Right renal cortex interstitium (tissue), 3 donors: ENCODE data around the gene TMEM240. TPM values are rescaled to one million over a fixed set of nuclear protein-coding genes. Genes with fewer than 3 reads are reported as not detected.
A peak's percentile ranks its signal among the peaks of the same experiment; 100 is the strongest.
"Not testable (repeated sequence)": the region's sequence is repeated elsewhere in the genome, so short reads cannot be mapped to it uniquely, and the experiment has no call there.

Experiments used
- DNase-seq, 3 donors: peaks; one replicate each; pipeline ENCODE4 v3.0.0-alpha.2; 2013; ENCODE audit warnings: low read depth in 3 of 3, low spot score in 2 of 3
- polyA plus RNA-seq, 3 donors: library from polyadenylated mRNA; unstranded; fragments of 120-200 nt; gene quantifications; one replicate each; pipeline ENCODE4 v1.2.1, GENCODE V29; 2013; ENCODE audit not compliant: insufficient read length in 3 of 3

Gene TMEM240
- polyA plus RNA-seq, 3 donors, result 3.2 to 3.6 (median 3.5) TPM

DNA sequence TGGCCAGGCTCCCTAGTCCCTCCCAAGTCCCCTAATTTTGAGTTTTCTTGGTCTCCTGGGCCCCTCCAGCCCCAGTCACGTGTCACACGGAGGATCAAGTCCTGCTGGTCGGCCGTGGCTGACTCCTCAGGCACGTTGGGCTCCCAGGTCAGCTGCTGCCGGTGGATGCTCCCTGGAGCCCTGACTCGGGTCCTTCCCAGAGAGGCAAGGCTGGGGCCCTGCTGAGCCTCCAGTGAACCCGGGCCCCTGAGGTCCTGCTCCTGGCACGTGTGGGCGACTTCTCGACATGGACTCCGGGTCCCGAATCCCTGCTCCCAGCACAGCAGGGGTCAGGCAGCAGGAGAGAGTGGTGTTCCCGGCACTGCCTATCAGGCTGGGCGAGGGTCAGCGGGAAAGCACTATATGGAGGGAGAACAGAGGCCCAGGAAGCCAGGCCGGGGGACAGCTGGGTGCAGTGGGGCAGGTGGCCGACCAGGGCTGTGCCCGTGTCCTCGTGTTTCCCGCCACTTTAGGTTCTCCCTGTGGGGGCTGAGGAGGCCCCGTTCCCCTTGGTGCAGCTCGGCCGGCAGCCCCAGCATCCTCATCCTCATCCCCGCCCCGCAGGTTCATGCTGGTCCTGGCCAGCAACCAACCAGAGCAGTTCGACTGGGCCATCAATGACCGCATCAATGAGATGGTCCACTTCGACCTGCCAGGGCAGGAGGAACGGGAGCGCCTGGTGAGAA lies 13.2 kb downstream of the TMEM240 start:
- DNase-seq, result no peak

DNA sequence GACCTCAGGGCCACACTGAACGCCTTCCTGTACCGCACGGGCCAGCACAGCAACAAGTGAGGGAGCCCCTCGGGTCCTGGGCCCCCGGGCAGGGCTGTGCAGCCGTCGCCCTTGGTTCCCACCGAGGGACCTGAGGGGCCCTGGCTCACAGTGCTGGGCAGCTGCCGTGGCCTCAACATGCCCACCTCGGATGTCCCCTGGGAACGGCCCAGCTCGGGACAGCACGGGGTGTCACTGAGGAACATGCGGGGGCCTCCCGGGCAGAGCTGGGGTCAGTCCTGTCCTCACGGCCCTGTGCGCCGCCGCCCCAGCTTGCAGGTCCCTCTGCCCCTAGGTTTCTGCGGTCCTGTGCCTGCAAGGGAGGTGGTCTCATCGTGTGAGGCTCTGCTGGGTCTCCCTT lies 13.9 kb downstream of the TMEM240 start:
- DNase-seq, result not testable (repeated sequence)

DNA sequence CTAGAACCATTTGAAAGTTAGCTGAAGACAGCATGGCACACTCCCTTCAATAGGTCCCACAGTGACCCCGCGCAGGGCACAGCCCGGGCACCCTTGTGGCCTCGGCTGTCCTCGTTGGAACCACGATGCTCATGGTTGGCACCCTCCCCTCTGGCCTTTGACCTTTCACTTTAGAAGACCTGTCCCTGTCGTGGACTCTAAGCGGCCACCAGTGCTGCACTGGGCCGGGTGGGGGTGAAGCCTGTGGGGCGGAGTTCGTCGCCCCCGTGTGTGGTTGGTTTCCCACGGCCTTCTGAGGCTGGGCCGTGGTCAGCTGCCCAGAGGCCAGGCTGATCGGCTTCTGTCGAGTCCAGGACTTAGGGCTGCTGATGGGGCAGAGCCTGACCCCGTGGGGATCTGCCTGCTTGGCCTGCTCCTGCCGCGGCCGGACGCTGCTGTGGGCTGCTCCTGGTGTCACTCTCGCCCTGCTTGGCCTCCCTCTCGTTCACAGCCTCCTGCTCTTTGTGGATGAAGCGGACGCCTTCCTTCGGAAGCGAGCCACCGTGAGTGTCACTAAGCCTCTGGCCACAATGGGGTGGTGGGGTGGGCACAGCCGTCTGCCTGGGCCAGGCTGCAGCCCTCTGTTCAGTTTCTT lies 15.6 kb downstream of the TMEM240 start:
- not testable (repeated sequence) for DNase-seq

DNA sequence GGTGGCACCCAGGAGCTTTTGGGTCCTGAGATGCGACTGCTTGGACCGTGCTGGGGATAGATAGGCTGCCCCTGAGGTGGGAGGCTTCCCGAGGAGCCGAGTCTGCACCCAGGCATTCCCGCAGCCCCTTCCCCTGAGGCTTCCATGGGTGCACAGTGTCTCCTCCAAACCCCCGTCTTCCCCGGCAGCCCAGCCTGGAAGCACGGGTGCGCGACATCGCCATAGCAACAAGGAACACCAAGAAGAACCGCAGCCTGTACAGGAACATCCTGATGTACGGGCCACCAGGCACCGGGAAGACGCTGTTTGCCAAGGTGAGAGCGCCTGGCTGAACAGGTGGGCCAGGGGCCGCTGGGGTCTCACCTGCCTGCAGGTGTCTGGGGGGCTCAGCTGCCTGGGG lies 16.8 kb downstream of the TMEM240 start:
- not testable (repeated sequence) for DNase-seq

DNA sequence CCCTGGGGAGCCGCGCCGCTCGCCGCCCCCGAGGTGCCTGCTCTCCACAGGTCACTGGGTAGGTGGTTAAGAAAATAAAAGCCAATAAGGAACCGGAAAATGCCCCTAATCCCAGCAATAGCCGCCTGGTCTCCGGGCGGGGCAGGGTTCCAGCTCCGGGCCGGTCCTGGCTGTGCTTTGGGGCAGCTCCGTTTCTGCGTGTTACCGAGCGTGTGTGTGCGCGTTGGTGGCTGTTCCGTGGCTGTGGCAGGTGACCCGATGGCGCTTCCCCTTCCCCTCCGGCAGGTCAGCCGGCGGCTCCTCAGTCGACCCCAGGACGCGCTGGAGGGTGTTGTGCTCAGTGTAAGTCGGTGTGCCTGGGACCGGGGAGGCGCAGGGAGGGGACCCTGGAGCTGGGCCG lies 17.2 kb downstream of the TMEM240 start:
- not testable (repeated sequence) for DNase-seq

DNA sequence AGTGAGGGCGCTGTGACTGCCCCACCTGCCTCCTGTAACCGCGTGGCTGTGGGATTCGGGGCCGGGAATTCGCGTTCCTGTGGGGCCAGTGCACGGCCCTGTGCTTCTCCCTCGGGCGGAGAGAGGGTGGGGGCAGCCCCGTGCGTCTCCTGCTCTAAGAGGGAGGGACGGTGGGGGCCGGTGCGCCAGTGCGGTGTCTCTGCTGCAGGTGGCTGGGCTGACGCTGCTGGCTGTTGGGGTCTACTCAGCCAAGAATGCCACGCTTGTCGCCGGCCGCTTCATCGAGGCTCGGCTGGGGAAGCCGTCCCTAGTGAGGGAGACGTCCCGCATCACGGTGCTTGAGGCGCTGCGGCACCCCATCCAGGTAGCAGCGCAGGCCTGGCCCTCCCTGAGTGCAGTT lies 17.9 kb downstream of the TMEM240 start:
- DNase-seq, result not testable (repeated sequence)

DNA sequence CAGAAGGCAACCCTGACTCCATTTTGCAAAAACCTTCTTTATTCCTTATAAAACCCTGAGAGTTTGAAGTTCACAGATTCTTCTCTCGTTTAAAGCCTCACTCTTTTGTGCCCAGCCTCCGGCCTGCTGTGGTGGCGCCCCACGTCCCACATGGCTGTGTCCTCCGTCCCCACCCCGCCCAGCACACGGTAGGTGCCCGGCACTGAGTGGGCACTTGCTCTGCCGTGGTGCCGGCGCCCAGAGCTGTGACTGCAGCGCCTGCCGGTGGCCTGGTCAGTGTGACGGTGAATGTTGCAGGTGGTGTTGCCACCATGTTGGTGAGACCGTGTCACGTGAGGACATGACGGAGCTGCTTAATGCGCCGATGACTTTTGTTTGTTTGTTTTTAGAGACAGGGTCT lies 19.1 kb downstream of the TMEM240 start:
- no peak for DNase-seq

DNA sequence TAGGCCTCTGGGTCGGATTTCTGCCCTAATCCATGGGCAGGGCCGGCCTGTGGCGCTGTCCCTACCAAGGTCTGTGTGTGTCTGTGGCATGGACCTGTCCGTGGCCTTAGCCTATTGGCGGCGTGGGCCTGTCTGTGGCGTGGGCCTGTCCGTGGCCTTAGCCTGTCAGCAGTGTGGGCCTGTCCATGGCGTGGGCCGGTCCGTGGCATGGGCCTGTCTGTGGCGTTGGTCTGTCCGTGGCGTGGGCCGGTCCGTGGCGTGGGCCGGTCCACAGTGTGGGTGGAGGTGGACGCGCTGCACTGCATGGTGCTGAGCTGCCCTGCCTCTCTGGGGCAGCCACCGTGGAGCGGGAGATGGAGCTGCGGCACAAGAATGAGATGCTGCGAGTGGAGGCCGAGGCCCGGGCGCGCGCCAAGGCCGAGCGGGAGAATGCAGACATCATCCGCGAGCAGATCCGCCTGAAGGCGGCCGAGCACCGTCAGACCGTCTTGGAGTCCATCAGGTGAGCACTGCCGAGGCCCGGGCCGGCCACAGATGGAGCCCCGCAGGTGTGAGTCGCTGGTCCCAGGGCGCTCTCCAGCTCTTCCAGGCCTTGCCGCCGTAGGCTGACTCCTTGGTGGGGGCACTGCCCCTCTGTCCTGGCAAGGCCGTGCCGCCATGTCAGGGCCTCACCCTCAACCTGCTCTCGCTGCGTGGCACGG lies 20.5 kb downstream of the TMEM240 start:
- DNase-seq, result not testable (repeated sequence)

DNA sequence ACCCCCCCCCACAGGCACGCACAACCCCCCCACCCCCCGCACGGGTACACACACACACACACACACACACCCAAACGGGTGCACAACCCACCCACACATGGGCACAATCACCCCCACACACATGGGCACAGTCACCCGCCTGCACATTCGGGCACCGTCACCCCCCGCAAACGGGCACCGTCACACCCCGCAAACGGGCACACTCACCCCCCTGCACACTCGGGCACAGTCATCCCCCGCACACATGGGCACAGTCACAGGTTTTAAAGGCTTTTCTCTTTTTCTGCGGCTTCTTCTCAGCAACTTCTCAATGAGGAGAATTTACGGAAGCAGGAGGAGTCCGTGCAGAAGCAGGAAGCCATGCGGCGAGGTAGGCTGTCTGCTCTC lies 21.8 kb downstream of the TMEM240 start:
- DNase-seq, result not testable (repeated sequence)

DNA sequence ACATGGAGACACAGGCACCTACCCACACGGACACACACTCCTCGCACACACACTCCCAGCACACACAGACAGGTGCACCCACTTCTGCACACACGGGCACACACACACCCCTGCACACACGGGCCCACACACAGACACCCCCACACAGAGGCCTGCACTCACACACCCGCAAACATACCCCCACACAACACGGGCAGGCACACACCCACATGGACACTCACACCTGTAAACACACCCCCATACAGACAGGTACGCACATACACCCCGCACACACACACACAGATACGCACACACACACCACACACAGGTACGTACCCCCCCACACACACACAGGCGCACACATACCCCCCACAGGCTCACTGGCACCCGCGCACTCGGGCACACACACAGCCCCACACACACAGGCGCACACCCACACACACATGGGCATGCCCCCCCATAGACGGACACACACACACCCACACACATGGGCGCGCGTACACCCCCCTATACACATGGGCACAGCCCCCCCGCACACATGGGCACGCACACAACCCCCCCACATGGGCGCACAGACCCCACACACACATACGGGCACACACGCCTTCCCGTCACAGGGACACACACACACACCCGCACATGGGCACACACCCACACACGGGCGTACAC lies 22.3 kb downstream of the TMEM240 start:
- no peak for DNase-seq

DNA sequence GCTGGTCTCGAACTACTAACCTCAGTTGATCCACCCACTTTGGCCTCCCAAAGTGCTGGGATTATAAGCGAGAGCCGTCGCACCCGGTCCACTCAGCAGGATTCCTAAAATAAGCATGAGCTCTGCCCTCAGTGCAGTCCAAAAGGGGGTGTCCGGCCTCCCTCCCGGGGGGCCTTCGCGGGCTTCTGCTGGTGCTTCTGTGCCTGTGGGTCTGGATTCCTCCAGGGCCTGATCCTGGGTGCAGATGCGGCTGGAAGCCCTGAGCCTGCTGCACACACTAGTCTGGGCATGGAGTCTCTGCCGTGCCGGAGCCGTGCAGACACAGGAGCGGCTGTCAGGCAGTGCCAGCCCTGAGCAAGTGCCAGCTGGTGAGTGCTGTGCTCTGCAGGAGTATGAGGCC lies 23.5 kb downstream of the TMEM240 start:
- DNase-seq, result not testable (repeated sequence)

DNA sequence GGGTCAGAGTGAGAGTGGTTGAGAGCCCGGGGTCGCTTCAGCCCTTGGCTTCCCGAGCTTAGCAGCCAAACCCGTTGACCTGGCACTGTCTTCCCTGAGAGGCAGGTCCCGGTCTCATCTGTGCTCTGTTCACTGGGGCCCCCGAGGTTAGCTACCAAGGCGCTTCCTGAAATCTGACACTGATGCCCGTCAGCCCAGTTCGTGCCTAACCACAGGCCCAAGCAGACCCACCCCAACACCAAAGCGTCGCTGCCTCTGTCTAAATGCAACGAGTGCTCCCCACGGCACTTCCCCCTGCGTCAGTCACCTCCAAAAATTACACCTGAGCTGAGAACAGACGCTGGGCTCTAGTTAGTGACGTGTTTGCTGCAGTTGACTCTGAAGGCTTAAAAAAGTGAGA lies 26.0 kb downstream of the TMEM240 start:
- DNase-seq, result not testable (repeated sequence)

DNA sequence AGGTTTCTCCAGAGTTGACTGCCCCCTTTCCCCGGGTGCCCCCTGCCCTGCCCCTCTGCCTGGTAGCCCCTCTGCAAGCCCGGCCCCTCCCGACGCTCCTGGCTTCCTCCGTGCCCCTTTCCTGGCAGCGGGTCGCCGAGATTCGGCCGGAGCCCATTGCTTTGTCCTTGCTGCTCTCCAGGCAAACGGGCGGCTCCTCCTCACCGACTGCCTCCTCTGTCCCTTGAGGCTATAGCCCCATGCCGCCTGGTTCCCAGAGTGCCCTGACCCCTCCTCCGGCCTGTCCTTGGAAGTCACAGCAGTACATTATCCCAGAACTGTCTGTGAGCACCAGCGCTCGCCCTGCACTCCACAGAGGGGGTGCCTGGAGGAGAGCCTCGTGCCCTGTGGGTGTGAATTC lies 26.7 kb downstream of the TMEM240 start:
- DNase-seq, result not testable (repeated sequence)

DNA sequence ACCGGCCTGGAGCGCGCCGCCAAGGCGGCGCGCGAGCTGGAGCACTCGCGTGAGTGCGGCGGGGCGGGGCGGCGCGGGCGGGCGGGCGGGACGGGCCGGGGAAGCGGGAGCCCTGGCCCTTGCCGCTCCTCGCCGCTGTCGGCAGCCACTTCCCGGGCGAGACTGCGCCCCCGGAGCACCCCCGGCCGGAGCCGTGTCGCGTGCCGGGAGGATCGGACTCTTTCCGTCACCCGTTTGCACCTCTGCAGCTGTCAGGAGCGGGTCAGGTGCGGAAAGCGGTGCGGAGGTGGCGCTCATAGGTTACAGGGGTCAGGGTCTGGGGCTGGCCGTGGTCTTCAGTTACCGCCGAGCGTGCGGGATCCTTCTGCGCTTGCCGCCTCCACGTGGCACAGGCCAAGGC lies 28.0 kb downstream of the TMEM240 start:
- not testable (repeated sequence) for DNase-seq

DNA sequence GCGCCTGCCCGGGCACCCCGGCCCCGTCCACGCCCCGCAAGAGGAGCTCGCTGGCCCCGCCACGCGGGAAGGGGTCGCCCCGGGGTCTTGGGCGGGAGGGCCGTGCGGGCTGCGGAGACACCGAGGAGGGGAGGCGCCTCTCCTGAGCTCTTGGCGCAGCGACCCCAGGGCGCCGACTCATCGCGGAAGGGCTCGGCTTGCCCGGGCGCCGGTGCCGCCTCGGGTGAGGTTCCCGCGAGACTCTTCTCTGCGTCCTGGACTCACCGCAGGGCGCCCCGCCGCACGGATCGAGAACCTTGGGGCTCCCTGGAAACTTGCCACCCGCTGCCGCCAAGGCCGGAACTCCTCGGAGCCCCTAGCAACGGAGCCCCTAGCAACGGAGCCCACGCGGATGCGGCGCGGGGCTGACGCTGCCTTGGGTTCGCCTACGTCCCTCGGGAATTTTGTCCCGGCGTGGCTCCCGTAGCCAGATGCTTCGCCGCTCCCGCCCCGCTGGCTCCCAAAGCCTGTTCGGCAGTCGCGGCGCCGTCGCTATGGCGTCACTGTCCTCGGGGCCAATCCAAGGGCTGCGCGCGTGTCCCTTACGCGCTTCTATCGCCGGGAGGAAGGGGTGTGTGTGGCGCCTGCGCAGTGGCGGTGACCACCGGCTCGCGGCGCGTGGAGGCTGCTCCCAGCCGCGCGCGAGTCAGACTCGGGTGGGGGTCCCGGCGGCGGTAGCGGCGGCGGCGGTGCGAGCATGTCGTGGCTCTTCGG lies 28.7 kb downstream of the TMEM240 start, which contains the start of gene ATAD3A:
Gene ATAD3A, plus strand, starts transcription at position 630 of the 753 bp plus-strand sequence. Its CDS starts 107 bp downstream, at position 737.
- peak; percentile 90 to 97 (median 95) for DNase-seq

DNA sequence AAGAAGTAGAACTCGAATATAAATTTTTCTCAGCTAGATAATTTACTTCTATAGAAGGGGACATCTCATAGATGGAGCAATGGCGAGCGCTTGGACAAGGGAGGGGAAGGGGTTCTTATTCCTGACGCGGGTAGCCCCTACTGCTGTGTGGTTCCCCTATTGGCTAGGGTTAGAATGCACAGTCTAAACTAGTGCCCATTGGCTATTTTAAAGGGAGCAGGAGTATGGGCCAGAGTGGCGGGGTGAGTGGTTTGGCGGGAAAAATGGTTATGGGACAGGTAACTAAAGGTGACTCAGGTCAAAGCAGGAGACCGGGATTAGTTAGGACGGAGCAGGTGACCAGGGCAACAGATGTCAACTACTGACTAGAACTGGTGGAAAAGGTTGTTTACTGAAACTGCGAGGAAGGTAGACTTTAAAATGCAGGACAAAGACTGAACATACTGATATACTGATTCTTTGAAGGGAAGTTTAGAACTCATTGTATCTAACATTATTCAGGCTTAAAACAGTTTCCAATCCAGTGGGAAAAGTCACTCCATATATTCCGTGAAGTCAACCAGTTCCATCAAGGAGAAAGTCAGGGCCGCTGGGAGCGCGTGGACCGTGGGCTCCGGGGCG lies 29.4 kb downstream of the TMEM240 start:
- no peak for DNase-seq

DNA sequence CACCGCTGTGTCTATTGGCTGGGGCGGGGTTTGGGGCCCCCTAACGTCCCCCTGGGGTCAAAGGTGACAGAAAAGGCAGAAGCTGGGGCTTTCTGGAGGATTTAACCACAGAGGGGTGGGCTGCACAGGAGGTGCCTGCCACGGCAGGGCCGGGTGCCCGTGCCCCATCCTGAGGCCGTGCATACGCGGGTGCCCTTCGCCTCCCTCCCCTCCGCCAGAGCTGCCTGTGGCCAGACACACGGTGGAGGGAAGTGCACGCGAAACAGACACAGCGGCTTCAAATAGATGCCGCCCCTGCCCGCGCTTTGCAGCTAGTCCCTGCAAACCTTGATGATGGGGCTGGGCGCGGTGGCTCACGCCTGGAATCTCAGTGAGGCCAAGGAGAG lies 31.0 kb downstream of the TMEM240 start:
- not testable (repeated sequence) for DNase-seq

DNA sequence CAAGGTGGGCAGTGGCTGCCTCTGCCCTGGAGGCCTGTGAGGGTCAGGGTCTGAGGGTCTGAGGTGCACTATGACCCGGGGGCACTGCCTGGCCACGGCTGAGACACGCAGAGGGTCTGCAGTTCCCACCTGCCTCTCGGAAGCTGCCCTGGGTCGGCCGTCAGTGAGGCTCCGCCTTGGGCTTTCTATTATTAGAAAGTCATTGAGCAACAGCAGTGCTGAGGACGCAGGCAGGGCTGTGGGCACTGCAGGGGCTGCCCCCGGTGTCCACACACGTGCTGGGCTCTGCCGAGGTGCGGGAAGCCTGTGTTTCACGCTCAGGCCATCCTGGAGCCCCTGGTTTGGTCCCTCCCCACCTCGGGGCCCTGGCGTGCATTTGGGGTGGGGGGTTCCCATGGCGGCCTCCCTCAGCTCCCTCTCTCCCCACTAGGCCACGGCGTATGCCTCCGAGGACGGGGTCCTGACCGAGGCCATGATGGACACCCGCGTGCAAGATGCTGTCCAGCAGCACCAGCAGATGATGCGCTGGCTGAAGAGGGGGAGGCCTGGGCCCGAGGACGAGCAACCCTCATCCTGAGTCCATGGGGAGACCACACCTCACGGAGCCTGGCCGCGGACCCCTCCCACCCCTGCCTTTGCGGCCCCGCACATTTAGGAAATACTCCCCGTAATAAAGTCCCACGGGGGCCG lies 31.5 kb downstream of the TMEM240 start:
- DNase-seq, result not testable (repeated sequence)

DNA sequence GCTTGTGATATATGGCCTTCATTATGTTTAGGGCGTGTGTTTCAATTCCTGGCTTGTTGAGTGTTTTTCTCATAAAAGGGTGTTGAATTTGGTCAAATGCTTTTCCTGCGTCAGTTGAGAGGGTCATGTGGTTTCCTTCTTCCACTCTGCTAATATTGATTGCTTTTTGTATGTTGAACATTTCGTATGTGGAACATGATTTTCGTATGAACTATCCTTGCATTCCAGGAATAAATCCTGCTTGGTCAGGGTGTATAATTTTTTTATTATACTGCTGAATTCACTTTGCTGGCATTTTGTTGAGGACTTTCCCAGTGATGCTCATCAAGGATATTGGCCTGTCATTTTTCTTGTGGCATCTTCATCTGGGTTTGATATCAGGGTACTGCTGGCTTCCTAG lies 33.1 kb downstream of the TMEM240 start:
- DNase-seq, result no peak
